ENCODE results near the gene VAPB.
"Not testable (repeated sequence)": the region's sequence is repeated elsewhere in the genome, so short reads cannot be mapped to it uniquely, and the experiment has no call there.

The VAPB gene

GRCh38 chr20:58399926-58400325, 10.9 kb downstream of the VAPB start:
- no peaks in the 10 kb centered on the region for H3K36me3 ChIP-seq (ENCODE audit: control insufficient read depth, insufficient read depth, low read length)

GRCh38 chr20:58401162-58401561, 12.1 kb downstream of the VAPB start:
- no peaks in the 10 kb centered on the region for H3K27me3 ChIP-seq (ENCODE audit: control insufficient read depth, insufficient read depth, low read length)
- H3K4me1 ChIP-seq (ENCODE audit: control insufficient read depth, insufficient read depth, low read length): peaks cover 17% of the 10 kb centered on the region
- H3K9ac ChIP-seq (ENCODE audit: low read depth, low read length): no peak overlapping the region
- no peak overlapping the region for H3K4me3 ChIP-seq (ENCODE audit: low read depth, low read length)
- no peaks in the 10 kb centered on the region for H3K9me3 ChIP-seq (ENCODE audit: control insufficient read depth, insufficient read depth, low read length)
- no peaks in the 10 kb centered on the region for H3K36me3 ChIP-seq (ENCODE audit: control insufficient read depth, insufficient read depth, low read length)

More at GRCh38 chr20:58399926-58400325, 10.9 kb downstream of the VAPB start:
- H3K9ac ChIP-seq (ENCODE audit: low read depth, low read length): no peak overlapping the region
- no peaks in the 10 kb centered on the region for H3K27me3 ChIP-seq (ENCODE audit: control insufficient read depth, insufficient read depth, low read length)
- H3K9me3 ChIP-seq (ENCODE audit: control insufficient read depth, insufficient read depth, low read length): no peaks in the 10 kb centered on the region
- peaks cover 16% of the 10 kb centered on the region for H3K4me1 ChIP-seq (ENCODE audit: control insufficient read depth, insufficient read depth, low read length)
- no peak overlapping the region for H3K4me3 ChIP-seq (ENCODE audit: low read depth, low read length)

GRCh38 chr20:58402305-58402704, 13.3 kb downstream of the VAPB start:
- Histone ChIP-seq H3K4me3 (ENCODE audit: low read depth, low read length) (no peak overlapping the region), H3K9ac (ENCODE audit: low read depth, low read length) (no peak overlapping the region), H3K9me3 (ENCODE audit: control insufficient read depth, insufficient read depth, low read length) (no peaks in the 10 kb centered on the region), H3K27me3 (ENCODE audit: control insufficient read depth, insufficient read depth, low read length) (no peaks in the 10 kb centered on the region), H3K36me3 (ENCODE audit: control insufficient read depth, insufficient read depth, low read length) (no peaks in the 10 kb centered on the region), H3K4me1 (ENCODE audit: control insufficient read depth, insufficient read depth, low read length) (peaks cover 20% of the 10 kb centered on the region)

- Histone ChIP-seq H3K36me3 (ENCODE audit: control insufficient read depth, insufficient read depth, low read length) (no peaks in the 10 kb centered on the region), H3K4me1 (ENCODE audit: control insufficient read depth, insufficient read depth, low read length) (peaks cover 20% of the 10 kb centered on the region), H3K9ac (ENCODE audit: low read depth, low read length) (no peak overlapping the region), H3K27me3 (ENCODE audit: control insufficient read depth, insufficient read depth, low read length) (no peaks in the 10 kb centered on the region), H3K4me3 (ENCODE audit: low read depth, low read length) (no peak overlapping the region), H3K9me3 (ENCODE audit: control insufficient read depth, insufficient read depth, low read length) (no peaks in the 10 kb centered on the region)
These were observed 13.8 kb downstream of the VAPB start for GRCh38 chr20:58402827-58403226.

- H3K27me3 ChIP-seq (ENCODE audit: control insufficient read depth, insufficient read depth, low read length): no peaks in the 10 kb centered on the region
- no peaks in the 10 kb centered on the region for H3K9me3 ChIP-seq (ENCODE audit: control insufficient read depth, insufficient read depth, low read length)
- no peak overlapping the region for H3K4me3 ChIP-seq (ENCODE audit: low read depth, low read length)
- no peak overlapping the region for H3K9ac ChIP-seq (ENCODE audit: low read depth, low read length)
- peaks cover 22% of the 10 kb centered on the region for H3K4me1 ChIP-seq (ENCODE audit: control insufficient read depth, insufficient read depth, low read length)
- H3K36me3 ChIP-seq (ENCODE audit: control insufficient read depth, insufficient read depth, low read length): no peaks in the 10 kb centered on the region
These were observed 14.2 kb downstream of the VAPB start for GRCh38 chr20:58403272-58403671.

GRCh38 chr20:58405504-58406291, 16.7 kb downstream of the VAPB start:
- no peaks in the 10 kb centered on the region for H3K36me3 ChIP-seq (ENCODE audit: control insufficient read depth, insufficient read depth, low read length)
- no peak overlapping the region for H3K4me3 ChIP-seq (ENCODE audit: low read depth, low read length)
- no peaks in the 10 kb centered on the region for H3K27me3 ChIP-seq (ENCODE audit: control insufficient read depth, insufficient read depth, low read length)
- no peak overlapping the region for H3K9ac ChIP-seq (ENCODE audit: low read depth, low read length)
- no peaks in the 10 kb centered on the region for H3K9me3 ChIP-seq (ENCODE audit: control insufficient read depth, insufficient read depth, low read length)
- H3K4me1 ChIP-seq (ENCODE audit: control insufficient read depth, insufficient read depth, low read length): peaks cover 19% of the 10 kb centered on the region

GRCh38 chr20:58406422-58407001, 17.5 kb downstream of the VAPB start:
- H3K4me3 ChIP-seq (ENCODE audit: low read depth, low read length): no peak overlapping the region
- no peaks in the 10 kb centered on the region for H3K9me3 ChIP-seq (ENCODE audit: control insufficient read depth, insufficient read depth, low read length)
- H3K9ac ChIP-seq (ENCODE audit: low read depth, low read length): no peak overlapping the region
- H3K36me3 ChIP-seq (ENCODE audit: control insufficient read depth, insufficient read depth, low read length): no peaks in the 10 kb centered on the region
- peaks cover 19% of the 10 kb centered on the region for H3K4me1 ChIP-seq (ENCODE audit: control insufficient read depth, insufficient read depth, low read length)
- no peaks in the 10 kb centered on the region for H3K27me3 ChIP-seq (ENCODE audit: control insufficient read depth, insufficient read depth, low read length)

GRCh38 chr20:58407201-58407873, 18.3 kb downstream of the VAPB start:
- H3K9me3 ChIP-seq (ENCODE audit: control insufficient read depth, insufficient read depth, low read length): no peaks in the 10 kb centered on the region
- no peak overlapping the region for H3K9ac ChIP-seq (ENCODE audit: low read depth, low read length)
- H3K4me3 ChIP-seq (ENCODE audit: low read depth, low read length): no peak overlapping the region
- peaks cover 19% of the 10 kb centered on the region for H3K4me1 ChIP-seq (ENCODE audit: control insufficient read depth, insufficient read depth, low read length)
- no peaks in the 10 kb centered on the region for H3K27me3 ChIP-seq (ENCODE audit: control insufficient read depth, insufficient read depth, low read length)
- no peaks in the 10 kb centered on the region for H3K36me3 ChIP-seq (ENCODE audit: control insufficient read depth, insufficient read depth, low read length)

GRCh38 chr20:58407966-58408557, 19.0 kb downstream of the VAPB start:
- Histone ChIP-seq H3K4me3 (ENCODE audit: low read depth, low read length) (no peak overlapping the region), H3K9ac (ENCODE audit: low read depth, low read length) (no peak overlapping the region), H3K27me3 (ENCODE audit: control insufficient read depth, insufficient read depth, low read length) (no peaks in the 10 kb centered on the region)

GRCh38 chr20:58408603-58409246, 19.7 kb downstream of the VAPB start:
- Histone ChIP-seq H3K4me1 (ENCODE audit: control insufficient read depth, insufficient read depth, low read length) (peaks cover 19% of the 10 kb centered on the region), H3K36me3 (ENCODE audit: control insufficient read depth, insufficient read depth, low read length) (no peaks in the 10 kb centered on the region), H3K9ac (ENCODE audit: low read depth, low read length) (no peak overlapping the region), H3K9me3 (ENCODE audit: control insufficient read depth, insufficient read depth, low read length) (no peaks in the 10 kb centered on the region), H3K27me3 (ENCODE audit: control insufficient read depth, insufficient read depth, low read length) (no peaks in the 10 kb centered on the region), H3K4me3 (ENCODE audit: low read depth, low read length) (no peak overlapping the region)

More at GRCh38 chr20:58407966-58408557, 19.0 kb downstream of the VAPB start:
- Histone ChIP-seq H3K4me1 (ENCODE audit: control insufficient read depth, insufficient read depth, low read length) (peaks cover 19% of the 10 kb centered on the region), H3K9me3 (ENCODE audit: control insufficient read depth, insufficient read depth, low read length) (no peaks in the 10 kb centered on the region), H3K36me3 (ENCODE audit: control insufficient read depth, insufficient read depth, low read length) (no peaks in the 10 kb centered on the region)

- not testable (repeated sequence) for H3K9me3 ChIP-seq (ENCODE audit: control insufficient read depth, insufficient read depth, low read length); H3K27me3 ChIP-seq (ENCODE audit: control insufficient read depth, insufficient read depth, low read length); H3K36me3 ChIP-seq (ENCODE audit: control insufficient read depth, insufficient read depth, low read length); H3K9ac ChIP-seq (ENCODE audit: low read depth, low read length); H3K4me3 ChIP-seq (ENCODE audit: low read depth, low read length)
- peaks cover 23% of the 10 kb centered on the region for H3K4me1 ChIP-seq (ENCODE audit: control insufficient read depth, insufficient read depth, low read length)
These were observed 25.2 kb downstream of the VAPB start for GRCh38 chr20:58414216-58414615.
